Type B pancreatic cell (in vitro differentiated cells): ENCODE results near the gene DAPP1. TPM values are rescaled to one million over a fixed set of nuclear protein-coding genes. Genes with fewer than 3 reads are reported as not detected.
A peak's percentile ranks its signal among the peaks of the same experiment; 100 is the strongest.

Source experiments
- DNase-seq: peaks from one replicate; pipeline ENCODE4 v3.0.0; 2021; ENCODE audit warnings: mixed read lengths; ENCODE audit not compliant: unreplicated experiment; ENCODE audit errors: extremely low spot score
- H3K27ac Mint-ChIP-seq: 2 replicates; pipeline ENCODE4 v1.8.0; 2021; ENCODE audit warnings: mild to moderate bottlenecking, mixed read lengths
- H3K27me3 Mint-ChIP-seq: 2 replicates; pipeline ENCODE4 v1.8.0; 2021; ENCODE audit warnings: mixed read lengths
- H3K36me3 Mint-ChIP-seq: 2 replicates; pipeline ENCODE4 v1.8.0; 2021; ENCODE audit warnings: mixed read lengths
- H3K4me1 Mint-ChIP-seq: one replicate; pipeline ENCODE4 v1.8.0; 2021; ENCODE audit warnings: mixed read lengths; ENCODE audit not compliant: unreplicated experiment
- H3K4me3 Mint-ChIP-seq: 2 replicates; pipeline ENCODE4 v1.8.0; 2021; ENCODE audit warnings: mild to moderate bottlenecking, mixed read lengths
- H3K9me3 Mint-ChIP-seq: 2 replicates; pipeline ENCODE4 v1.8.0; 2021; ENCODE audit warnings: mixed read lengths
- total RNA-seq: library from RNA; stranded (reverse); gene quantifications from 2 replicates; pipeline ENCODE4 v1.2.1, GENCODE V29; 2021; ENCODE audit warnings: low replicate concordance
- TF ChIP-seq, protein P1 (sequence below): fragments of 200-600 bp; sonication (generic); conservative IDR thresholded peaks from 2 replicates; pipeline ENCODE4 v1.5.0; 2021; ENCODE audit warnings: antibody characterized with exemption, mild to moderate bottlenecking

DAPP1 gene
- total RNA-seq, 1 donor from 2014 or later = 10.6 TPM

DNA sequence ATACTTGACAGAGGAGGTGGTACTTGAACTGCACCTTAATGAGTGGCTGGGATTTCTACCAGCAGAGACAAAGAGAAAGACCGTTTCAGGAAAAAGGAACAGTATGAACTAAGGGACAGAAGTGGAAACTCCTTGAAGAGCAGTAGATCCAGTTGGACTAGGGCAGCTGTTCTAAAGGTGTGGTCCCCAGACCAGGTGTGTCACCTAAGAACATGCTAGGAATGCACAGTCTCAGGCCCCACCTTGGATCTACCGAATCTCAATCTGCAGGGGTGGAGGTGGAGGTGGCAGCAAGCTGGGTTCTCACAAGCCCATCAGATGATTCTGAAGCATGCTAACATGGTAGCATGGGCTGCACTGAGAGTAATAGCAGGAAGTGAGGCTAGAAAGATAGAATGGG lies 22.3 kb downstream of the DAPP1 start:
- H3K9me3 Mint-ChIP-seq = peaks cover 4% of the 10 kb centered on the region
- TF ChIP-seq, protein P1, sequence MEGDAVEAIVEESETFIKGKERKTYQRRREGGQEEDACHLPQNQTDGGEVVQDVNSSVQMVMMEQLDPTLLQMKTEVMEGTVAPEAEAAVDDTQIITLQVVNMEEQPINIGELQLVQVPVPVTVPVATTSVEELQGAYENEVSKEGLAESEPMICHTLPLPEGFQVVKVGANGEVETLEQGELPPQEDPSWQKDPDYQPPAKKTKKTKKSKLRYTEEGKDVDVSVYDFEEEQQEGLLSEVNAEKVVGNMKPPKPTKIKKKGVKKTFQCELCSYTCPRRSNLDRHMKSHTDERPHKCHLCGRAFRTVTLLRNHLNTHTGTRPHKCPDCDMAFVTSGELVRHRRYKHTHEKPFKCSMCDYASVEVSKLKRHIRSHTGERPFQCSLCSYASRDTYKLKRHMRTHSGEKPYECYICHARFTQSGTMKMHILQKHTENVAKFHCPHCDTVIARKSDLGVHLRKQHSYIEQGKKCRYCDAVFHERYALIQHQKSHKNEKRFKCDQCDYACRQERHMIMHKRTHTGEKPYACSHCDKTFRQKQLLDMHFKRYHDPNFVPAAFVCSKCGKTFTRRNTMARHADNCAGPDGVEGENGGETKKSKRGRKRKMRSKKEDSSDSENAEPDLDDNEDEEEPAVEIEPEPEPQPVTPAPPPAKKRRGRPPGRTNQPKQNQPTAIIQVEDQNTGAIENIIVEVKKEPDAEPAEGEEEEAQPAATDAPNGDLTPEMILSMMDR = no peak
- H3K27ac Mint-ChIP-seq = peak overlapping the region; percentile 93
- H3K4me3 Mint-ChIP-seq = peak overlapping the region; percentile 62
- H3K36me3 Mint-ChIP-seq = no peaks in the 10 kb centered on the region
- no peak for DNase-seq
- no peaks in the 10 kb centered on the region for H3K4me1 Mint-ChIP-seq
- H3K27me3 Mint-ChIP-seq = no peaks in the 10 kb centered on the region

DNA sequence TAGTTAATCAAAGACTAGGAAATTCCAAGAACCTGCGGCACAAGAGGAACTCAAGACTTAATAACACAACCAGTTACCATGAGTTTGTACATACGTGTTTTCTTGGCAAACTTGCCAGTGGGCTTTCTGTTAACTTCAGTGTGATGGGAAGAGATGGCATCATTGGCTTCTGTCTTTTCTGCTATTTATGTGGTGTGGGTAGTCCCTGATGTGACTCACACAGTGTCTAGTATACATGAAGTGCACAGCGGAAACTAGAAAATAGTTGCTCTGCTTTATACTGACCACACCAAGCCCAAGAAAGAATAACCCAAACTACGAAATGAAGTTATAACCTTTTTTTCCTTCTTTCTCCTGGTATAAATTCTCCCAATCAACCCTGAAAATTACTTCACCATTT lies 24.5 kb downstream of the DAPP1 start:
- no peaks in the 10 kb centered on the region for H3K27me3 Mint-ChIP-seq
- DNase-seq = no peak
- peaks cover 4% of the 10 kb centered on the region for H3K9me3 Mint-ChIP-seq
- H3K27ac Mint-ChIP-seq = no peak overlapping the region
- no peaks in the 10 kb centered on the region for H3K4me1 Mint-ChIP-seq
- TF ChIP-seq, protein P1 = no peak
- no peak overlapping the region for H3K4me3 Mint-ChIP-seq
- no peaks in the 10 kb centered on the region for H3K36me3 Mint-ChIP-seq

DNA sequence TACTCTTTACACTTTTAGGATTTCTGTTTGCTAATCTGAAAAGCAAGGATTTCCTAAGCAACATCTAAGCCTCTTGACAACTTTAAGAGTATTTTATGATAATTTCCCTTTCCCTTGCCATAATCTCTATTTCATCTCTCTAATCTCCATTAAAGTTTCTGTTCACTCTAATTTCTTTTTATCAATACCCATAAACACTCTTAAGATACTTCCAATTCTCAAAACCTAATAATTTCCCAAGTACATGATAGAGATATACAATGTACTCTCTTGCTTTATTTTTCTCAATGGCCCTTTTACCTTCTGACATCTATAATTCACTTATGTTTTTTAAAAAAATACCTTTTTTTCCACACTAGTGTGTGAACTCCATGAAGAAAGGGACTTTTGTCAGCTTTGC lies 26.8 kb downstream of the DAPP1 start:
- DNase-seq = no peak
- Mint-ChIP-seq H3K27me3 (no peaks in the 10 kb centered on the region), H3K4me3 (no peak overlapping the region), H3K36me3 (no peaks in the 10 kb centered on the region), H3K9me3 (no peaks in the 10 kb centered on the region), H3K4me1 (no peaks in the 10 kb centered on the region), H3K27ac (no peak overlapping the region)
- TF ChIP-seq, protein P1 = no peak

DNA sequence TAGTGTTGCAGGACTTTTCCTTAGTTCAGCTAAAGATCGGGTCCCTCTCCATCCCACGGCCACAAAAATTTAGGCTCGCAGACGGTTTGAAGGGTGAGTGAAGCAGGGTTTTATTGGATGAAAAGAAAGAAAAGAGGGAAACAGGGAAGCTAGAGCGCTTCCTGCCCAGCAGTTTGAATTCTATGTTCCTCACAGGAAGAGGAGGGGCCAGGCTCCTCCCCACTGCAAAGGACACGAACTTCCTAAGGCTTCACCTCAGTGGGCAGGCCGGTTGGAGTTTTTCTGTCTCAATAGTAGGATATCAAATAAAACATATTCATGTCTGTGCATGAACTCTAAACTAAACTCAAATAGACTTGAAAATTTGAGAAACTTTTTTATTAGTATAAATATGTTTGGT lies 27.4 kb downstream of the DAPP1 start:
- Mint-ChIP-seq H3K4me1 (no peaks in the 10 kb centered on the region), H3K36me3 (no peaks in the 10 kb centered on the region), H3K4me3 (no peak overlapping the region), H3K9me3 (no peaks in the 10 kb centered on the region), H3K27ac (no peak overlapping the region), H3K27me3 (no peaks in the 10 kb centered on the region)
- TF ChIP-seq, protein P1 = no peak
- DNase-seq = no peak

DNA sequence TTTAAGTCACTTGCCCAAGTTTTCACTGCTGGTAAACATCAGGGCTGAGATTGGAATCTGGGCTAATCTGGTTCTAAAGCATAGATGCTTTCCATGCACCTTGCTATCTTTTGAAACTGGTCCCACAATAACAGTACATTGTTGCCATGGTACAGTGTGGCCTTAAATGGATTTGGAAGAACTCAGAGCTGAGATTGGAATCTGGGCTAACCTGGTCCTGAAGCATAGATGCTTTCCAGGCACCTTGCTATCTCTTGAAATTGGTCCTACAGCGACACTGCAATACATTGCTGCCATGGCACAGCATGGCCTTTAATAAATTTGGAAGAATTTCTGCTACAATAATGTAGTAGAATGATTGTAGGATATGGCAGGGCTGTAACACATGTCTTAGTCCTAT lies 28.6 kb downstream of the DAPP1 start:
- Mint-ChIP-seq H3K36me3 (no peaks in the 10 kb centered on the region), H3K27ac (no peak overlapping the region), H3K27me3 (no peaks in the 10 kb centered on the region), H3K4me1 (no peaks in the 10 kb centered on the region), H3K9me3 (no peaks in the 10 kb centered on the region), H3K4me3 (no peak overlapping the region)
- TF ChIP-seq, protein P1 = no peak
- DNase-seq = no peak

DNA sequence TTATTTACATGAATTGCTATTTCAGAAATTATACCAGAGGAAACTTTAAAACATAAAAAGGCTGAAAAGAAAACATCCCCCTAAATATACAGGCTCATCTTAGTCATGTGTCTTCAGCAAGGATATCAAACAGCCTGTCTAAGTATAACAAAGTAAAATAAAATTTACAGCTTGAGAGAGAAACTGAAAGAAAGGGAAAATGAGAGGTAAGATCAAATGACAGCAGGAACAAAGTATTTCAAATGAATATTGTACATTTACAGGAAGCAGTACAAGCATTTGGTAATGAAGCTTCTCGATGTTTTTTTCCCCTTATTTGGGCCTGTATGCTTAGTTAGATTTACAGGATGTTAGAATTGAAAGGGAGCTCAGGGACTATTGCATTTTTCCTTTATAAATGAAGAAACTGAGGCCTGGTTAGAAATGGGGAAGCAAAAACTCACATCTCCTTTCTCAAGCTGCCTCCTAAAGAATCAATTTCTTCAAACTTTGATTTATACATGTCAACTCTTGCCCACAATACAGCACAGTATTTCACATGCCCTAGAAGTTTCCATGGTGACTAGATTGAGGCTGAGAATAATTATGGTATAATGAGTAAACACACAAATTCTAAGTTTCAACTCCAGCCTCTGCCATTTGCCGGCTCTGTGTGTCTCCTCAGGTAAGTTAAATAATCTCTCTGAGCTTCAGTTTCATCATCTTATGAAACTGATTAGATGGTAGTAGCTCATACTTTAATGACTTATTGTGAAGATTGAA lies 29.3 kb downstream of the DAPP1 start:
- Mint-ChIP-seq H3K9me3 (no peaks in the 10 kb centered on the region), H3K4me1 (no peaks in the 10 kb centered on the region), H3K27me3 (no peaks in the 10 kb centered on the region), H3K36me3 (no peaks in the 10 kb centered on the region), H3K27ac (no peak overlapping the region), H3K4me3 (no peak overlapping the region)
- TF ChIP-seq, protein P1 = no peak
- no peak for DNase-seq
